HCT116 (cell line): Measurements from ENCODE around the gene OTUD7B. TPM values are rescaled to one million over a fixed set of nuclear protein-coding genes. Genes with fewer than 3 reads are reported as not detected.

Experiments
- ATAC-seq: fragments of 200-7000 bp; cut with Tn5 transposase; 2 replicates; pipeline ENCODE4 v1.9.1; 2020; ENCODE audit warnings: mild to moderate bottlenecking, moderate library complexity
- BruUV-seq: library from RNA; stranded (reverse); fragments of 400-500 nt; replicated peaks from 2 replicates; lab custom pipeline; 2021; lab: Mats Ljungman, UMichigan
- CTCF ChIA-PET: fragments of 300-600 bp; sonication (Branson Sonifier 250); formaldehyde crosslinking; loops from one replicate; lab custom pipeline; 2021; ENCODE audit warnings: antibody characterized with exemption; lab: Charles Lee
- POLR2A ChIA-PET: fragments of 300-600, 350-600 bp; sonication (Branson Sonifier 250); formaldehyde crosslinking; loops from one replicate; lab custom pipeline; 2021; ENCODE audit warnings: antibody characterized with exemption; lab: Charles Lee
- RAD21 ChIA-PET, 2 experiments: fragments of 300-600 bp; sonication (Branson Sonifier 250); formaldehyde crosslinking; loops; one replicate each; lab custom pipeline; 2023; ENCODE audit warnings: low total read pairs in 2 of 2; ENCODE audit not compliant: uncharacterized antibody in 2 of 2, unreplicated experiment in 2 of 2, low non-redundant PET in 1 of 2; lab: Charles Lee
- DNase-seq: peaks from one replicate; pipeline ENCODE4 v3.0.0-alpha.2; 2010; ENCODE audit warnings: low read depth, low spot score
- H2AFZ ChIP-seq: fragments of 200-600 bp; shearing (Covaris generic), sonication (generic); 2 replicates; pipeline ENCODE4 v1.6.1; 2017; ENCODE audit warnings: low read depth, mixed run types, mixed read lengths, antibody characterized with exemption, low read length; ENCODE audit not compliant: poor library complexity, severe bottlenecking
- H3K27ac ChIP-seq: 2 replicates; pipeline ENCODE4 v1.5.1; 2012; ENCODE audit warnings: low read depth, low read length
- H3K27me3 ChIP-seq: fragments of 200-600 bp; sonication (generic); 2 replicates; pipeline ENCODE4 v1.6.1; 2016; ENCODE audit warnings: mixed run types, low read length, mixed read lengths; ENCODE audit not compliant: insufficient read depth
- H3K36me3 ChIP-seq, 2 experiments: fragments of 200-500 bp in 1 of 2; fragments of 200-600 bp in 1 of 2; sonication (Bioruptor generic) in 1 of 2; sonication (generic) in 1 of 2; 2 replicates each; pipeline versions ENCODE4 v1.5.1 to v1.6.1; 2014 to 2016; ENCODE audit warnings: low read length in 2 of 2, inconsistent platforms in 1 of 2, mixed read lengths in 1 of 2, mixed run types in 1 of 2; ENCODE audit not compliant: insufficient read depth in 2 of 2, control insufficient read depth in 1 of 2
- H3K4me1 ChIP-seq, 2 experiments: fragments of 200-600 bp in 1 of 2; sonication (generic) in 1 of 2; 2 replicates each; pipeline versions ENCODE4 v1.5.1 to v1.6.1; 2012 to 2017; ENCODE audit warnings: low read length in 2 of 2, inconsistent platforms in 1 of 2, mild to moderate bottlenecking in 1 of 2, mixed read lengths in 1 of 2, mixed run types in 1 of 2, moderate library complexity in 1 of 2; ENCODE audit not compliant: insufficient read depth in 2 of 2, control insufficient read depth in 1 of 2
- H3K4me2 ChIP-seq: fragments of 200-600 bp; sonication (generic); 2 replicates; pipeline ENCODE4 v1.6.1; 2017; ENCODE audit warnings: mixed run types, low read length, mixed read lengths
- H3K4me3 ChIP-seq, 2 experiments: fragments of 200-600 bp in 1 of 2; sonication (generic) in 1 of 2; replicated peaks in 1 of 2; 2 replicates each; pipeline ENCODE4 v1.5.1; 2011 to 2016; ENCODE audit warnings: low read length in 2 of 2, control low read depth in 1 of 2, low read depth in 1 of 2, mild to moderate bottlenecking in 1 of 2, mixed read lengths in 1 of 2, mixed run types in 1 of 2
- H3K79me2 ChIP-seq: fragments of 200-600 bp; sonication (generic); 2 replicates; pipeline ENCODE4 v1.6.1; 2017; ENCODE audit warnings: mild to moderate bottlenecking, mixed run types, low read length, moderate library complexity, mixed read lengths; ENCODE audit not compliant: insufficient read depth
- H3K9ac ChIP-seq: fragments of 200-600 bp; sonication (generic); 2 replicates; pipeline ENCODE4 v1.6.1; 2016; ENCODE audit warnings: low read length, mixed read lengths
- H3K9me2 ChIP-seq: fragments of 200-600 bp; sonication (generic), shearing (Covaris generic); 2 replicates; pipeline ENCODE4 v1.6.1; 2017; ENCODE audit warnings: mixed run types, mild to moderate bottlenecking, moderate library complexity; ENCODE audit not compliant: insufficient read depth
- H3K9me3 ChIP-seq, 2 experiments: fragments of 200-500 bp in 1 of 2; fragments of 200-600 bp in 1 of 2; sonication (Bioruptor generic) in 1 of 2; sonication (generic) in 1 of 2; 2 replicates each; pipeline ENCODE4 v1.6.1; 2014 to 2017; ENCODE audit warnings: low read length in 2 of 2, mixed read lengths in 2 of 2, inconsistent platforms in 1 of 2, low read depth in 1 of 2, mild to moderate bottlenecking in 1 of 2, mixed run types in 1 of 2, moderate library complexity in 1 of 2; ENCODE audit not compliant: control insufficient read depth in 1 of 2, insufficient read depth in 1 of 2
- H4K20me1 ChIP-seq: fragments of 200-600 bp; sonication (generic), shearing (Covaris generic); 2 replicates; pipeline ENCODE4 v1.6.1; 2017; ENCODE audit warnings: mixed run types, mild to moderate bottlenecking, moderate library complexity; ENCODE audit not compliant: insufficient read depth
- ATF3 ChIP-seq: IDR thresholded peaks from 2 replicates; pipeline ENCODE4 v1.6.1; 2012
- CBX3 ChIP-seq: IDR thresholded peaks from 2 replicates; pipeline ENCODE4 v1.6.1; 2012; ENCODE audit warnings: low read depth
- CEBPB ChIP-seq: IDR thresholded peaks from 2 replicates; pipeline ENCODE4 v1.6.1; 2012; ENCODE audit warnings: low read depth
- CTCF ChIP-seq, 3 experiments: fragments of 200-600 bp in 1 of 3; sonication (generic) in 1 of 3; IDR thresholded peaks in 2 of 3; conservative IDR thresholded peaks in 1 of 3; 2 replicates each; pipeline ENCODE4 v1.5.1; 2012 to 2017; ENCODE audit warnings: low read depth in 2 of 3, low read length in 2 of 3, antibody characterized with exemption in 1 of 3, borderline replicate concordance in 1 of 3, control low read depth in 1 of 3, mild to moderate bottlenecking in 1 of 3, mixed read lengths in 1 of 3, mixed run types in 1 of 3, moderate library complexity in 1 of 3; ENCODE audit not compliant: insufficient read depth in 1 of 3
- EGR1 ChIP-seq: IDR thresholded peaks from 2 replicates; pipeline ENCODE4 v1.6.1; 2012; ENCODE audit warnings: low read depth
- EZH2 ChIP-seq: fragments of 200-600 bp; sonication (generic); IDR thresholded peaks from 2 replicates; pipeline ENCODE4 v1.6.1; 2017; ENCODE audit warnings: antibody characterized with exemption, mixed run types
- FOSL1 ChIP-seq: IDR thresholded peaks from 2 replicates; pipeline ENCODE4 v1.6.1; 2012; ENCODE audit warnings: low read depth
- MAX ChIP-seq: IDR thresholded peaks from 2 replicates; pipeline ENCODE4 v1.6.1; 2012
- POLR2A ChIP-seq: IDR thresholded peaks from 2 replicates; pipeline ENCODE4 v1.7.0; 2011; ENCODE audit warnings: borderline replicate concordance; ENCODE audit not compliant: insufficient read depth, insufficient read length; ENCODE audit errors: extremely low read depth
- POLR2AphosphoS5 ChIP-seq: IDR thresholded peaks from 2 replicates; pipeline ENCODE4 v1.6.1; 2011; ENCODE audit warnings: mild to moderate bottlenecking, low read depth, low read length, moderate library complexity
- RAD21 ChIP-seq: IDR thresholded peaks from 2 replicates; pipeline ENCODE4 v1.6.1; 2012; ENCODE audit warnings: low read depth, mild to moderate bottlenecking
- SIN3A ChIP-seq: IDR thresholded peaks from 2 replicates; pipeline ENCODE4 v1.6.1; 2012; ENCODE audit warnings: low read depth
- YY1 ChIP-seq: IDR thresholded peaks from 2 replicates; pipeline ENCODE4 v1.6.1; 2011; ENCODE audit warnings: low read length, low read depth, moderate library complexity, mild to moderate bottlenecking; ENCODE audit not compliant: insufficient replicate concordance; ENCODE audit errors: extremely low read depth
- ZNF274 ChIP-seq: fragments of 200-500 bp; sonication (Bioruptor generic); IDR thresholded peaks from 2 replicates; pipeline ENCODE4 v1.6.1; 2014; ENCODE audit warnings: mild to moderate bottlenecking, low read depth, low read length, inconsistent platforms
- intact Hi-C: fragments of 100-400 bp; cut with micrococcal nuclease; formaldehyde crosslinking; loops from 2 replicates; pipeline ENCODE4 v1.10.0; 2022
- total RNA-seq: library from RNA; stranded (reverse); gene quantifications from one replicate; pipeline ENCODE4 v1.2.1, GENCODE V29; 2021; ENCODE audit not compliant: unreplicated experiment

Gene OTUD7B
- total RNA-seq, 1 experiment from 2014 or later = 23.7 TPM

GRCh38 chr1:149966405-149966804 is 44.1 kb downstream of the OTUD7B start:
- ATAC-seq (no peak), DNase-seq (no peak)
- ChIA-PET CTCF (no interaction called here), POLR2A (no interaction called here), RAD21 (no interaction called here)
- no peaks in the 10 kb centered on the region for H3K27me3 ChIP-seq
- no peak overlapping the region for H3K4me3 ChIP-seq
- no peaks in the 10 kb centered on the region for H3K4me1 ChIP-seq
- intact Hi-C loops = no loop called here
- no peak overlapping the region for H2AFZ ChIP-seq
- H4K20me1 ChIP-seq = no peaks in the 10 kb centered on the region
- H3K4me2 ChIP-seq = no peak overlapping the region
- peaks cover 31 to 32% of the 10 kb centered on the region in 2 experiments; a peak in 3 of 4 replicates for H3K36me3 ChIP-seq
- TF ChIP-seq CTCF (IDR thresholded peaks at IDR 0.05 in 2 of 3, conservative IDR thresholded peaks at IDR 0.05 in 1 of 3; ENCODE audit: borderline replicate concordance in 1 of 3, insufficient read depth in 1 of 3, low read depth in 2 of 3, low read length in 2 of 3) (no peak), YY1 (no peak), EGR1 (no peak), EZH2 (no peak), RAD21 (no peak), SIN3A (no peak), ATF3 (no peak), ZNF274 (no peak), MAX (no peak), CBX3 (no peak), POLR2A (no peak), CEBPB (no peak), FOSL1 (no peak), POLR2AphosphoS5 (no peak)
- H3K79me2 ChIP-seq = no peaks in the 10 kb centered on the region
- H3K9me3 ChIP-seq = no peaks in the 10 kb centered on the region
- H3K9ac ChIP-seq = no peak overlapping the region
- BruUV-seq = no TSS peak
- no peaks in the 10 kb centered on the region for H3K9me2 ChIP-seq
- H3K27ac ChIP-seq = no peak overlapping the region
